GM12878 (cell line): ENCODE measurements around the gene EGR1. TPM values are rescaled to one million over a fixed set of nuclear protein-coding genes. Genes with fewer than 3 reads are reported as not detected.

Experiments
- ATAC-seq: fragments of 200-7000 bp; cut with Tn5 transposase; 3 replicates; pipeline ENCODE4 v1.9.1; 2020; ENCODE audit warnings: mild to moderate bottlenecking, moderate library complexity
- BruUV-seq: library from RNA; stranded (reverse); fragments of 400-500 nt; replicated peaks from 2 replicates; lab custom pipeline; 2021; lab: Mats Ljungman, UMichigan
- CTCF ChIA-PET: fragments of 300-600 bp; sonication (Branson Sonifier 250); formaldehyde crosslinking; extraction: SDS; loops from one replicate; lab custom pipeline; 2021; ENCODE audit warnings: inconsistent platforms; lab: Yijun Ruan, JAX
- POLR2A ChIA-PET: fragments of 350-600 bp; formaldehyde crosslinking; extraction: SDS; loops from one replicate; lab custom pipeline; 2021; ENCODE audit warnings: inconsistent platforms; lab: Charles Lee
- RAD21 ChIA-PET: fragments of 300-600 bp; sonication (Branson Sonifier 250); formaldehyde crosslinking; loops from one replicate; lab custom pipeline; 2023; ENCODE audit warnings: antibody characterized with exemption; ENCODE audit not compliant: unreplicated experiment; lab: Charles Lee
- SMC1A ChIA-PET: fragments of 300-600 bp; sonication (Branson Sonifier 250); formaldehyde crosslinking; loops from one replicate; lab custom pipeline; 2023; ENCODE audit not compliant: unreplicated experiment, uncharacterized antibody; lab: Charles Lee
- DNase-seq: peaks from one replicate; pipeline ENCODE4 v3.0.0-alpha.2; 2011; ENCODE audit warnings: low read depth, low spot score
- FAIRE-seq: peaks from 3 replicates; lab custom pipeline; 2011; peaks lifted over from hg19 to GRCh38; lab: Jason Lieb, UNC
- H2AFZ ChIP-seq: 2 replicates; pipeline ENCODE4 v1.6.0; 2011; ENCODE audit warnings: low read depth, low read length, control low read depth; ENCODE audit not compliant: control insufficient read depth
- H3K27ac ChIP-seq: 2 replicates; pipeline ENCODE4 v1.5.1; 2011; ENCODE audit warnings: control low read depth; ENCODE audit not compliant: control insufficient read depth, insufficient read depth
- H3K27me3 ChIP-seq, 2 experiments: replicated peaks in 1 of 2; 2 replicates each; pipeline versions ENCODE4 v1.6.0 to v1.6.1; 2011; ENCODE audit warnings: low read length in 1 of 2; ENCODE audit not compliant: control insufficient read depth in 2 of 2, insufficient read depth in 2 of 2
- H3K36me3 ChIP-seq, 2 experiments: 2 replicates each; pipeline ENCODE4 v1.5.1; 2011; ENCODE audit warnings: low read length in 1 of 2; ENCODE audit not compliant: control insufficient read depth in 2 of 2, insufficient read depth in 2 of 2
- H3K4me1 ChIP-seq: 2 replicates; pipeline ENCODE4 v1.6.1; 2011; ENCODE audit warnings: mild to moderate bottlenecking, low read length, moderate library complexity, mixed read lengths; ENCODE audit not compliant: control insufficient read depth, insufficient read depth
- H3K4me2 ChIP-seq: 2 replicates; pipeline ENCODE4 v1.6.0; 2011; ENCODE audit warnings: control low read depth; ENCODE audit not compliant: control insufficient read depth, insufficient read depth
- H3K4me3 ChIP-seq: fragments of 200-600 bp; sonication (generic); 2 replicates; pipeline ENCODE4 v1.5.1; 2016
- H3K79me2 ChIP-seq: 2 replicates; pipeline ENCODE4 v1.6.0; 2011; ENCODE audit warnings: low read length; ENCODE audit not compliant: control insufficient read depth, insufficient read depth
- H3K9ac ChIP-seq: 2 replicates; pipeline ENCODE4 v1.8.0; 2011; ENCODE audit warnings: low read length, control low read depth, mixed read lengths; ENCODE audit not compliant: control insufficient read depth, insufficient read depth
- H3K9me3 ChIP-seq: replicated peaks from 3 replicates; pipeline ENCODE4 v1.5.1; 2011; ENCODE audit warnings: mild to moderate bottlenecking, low read length; ENCODE audit not compliant: control insufficient read depth, insufficient read depth
- H4K20me1 ChIP-seq: 2 replicates; pipeline ENCODE4 v1.6.0; 2011; ENCODE audit not compliant: control insufficient read depth, insufficient read depth
- CHD4 ChIP-seq: fragments of 200-600 bp; sonication (generic); IDR thresholded peaks from 2 replicates; pipeline ENCODE4 v1.6.1; 2016; ENCODE audit warnings: mild to moderate bottlenecking
- CREB1 ChIP-seq: IDR thresholded peaks from 2 replicates; pipeline ENCODE4 v1.6.1; 2012; ENCODE audit warnings: low read depth, mild to moderate bottlenecking, inconsistent platforms
- EGR1 ChIP-seq, 2 experiments: IDR thresholded peaks; 1 replicate in 1 of 2; 2 replicates in 1 of 2; pipeline ENCODE4 v1.6.1; 2011 to 2012; ENCODE audit warnings: low read depth in 2 of 2, low read length in 2 of 2, borderline replicate concordance in 1 of 2, mild to moderate bottlenecking in 1 of 2, moderate library complexity in 1 of 2
- IKZF1 ChIP-seq: fragments of 450-650 bp; conservative IDR thresholded peaks from 2 replicates; pipeline ENCODE4 v1.6.1; 2017; ENCODE audit warnings: antibody characterized with exemption, mild to moderate bottlenecking
- KLF5 ChIP-seq: fragments of 450-650 bp; IDR thresholded peaks from 2 replicates; pipeline ENCODE4 v1.6.1; 2014; ENCODE audit warnings: mild to moderate bottlenecking; ENCODE audit not compliant: partially characterized antibody
- NR2C1 ChIP-seq: fragments of 450-650 bp; IDR thresholded peaks from 2 replicates; pipeline ENCODE4 v1.6.1; 2017; ENCODE audit warnings: antibody characterized with exemption, mild to moderate bottlenecking, moderate library complexity
- PAX5 ChIP-seq: IDR thresholded peaks from 2 replicates; pipeline ENCODE4 v1.6.1; 2011; ENCODE audit warnings: low read depth, low read length, borderline replicate concordance
- RB1 ChIP-seq: fragments of 450-650 bp; formaldehyde crosslinking; IDR thresholded peaks from 2 replicates; pipeline ENCODE4 v1.6.1; 2017; ENCODE audit warnings: mild to moderate bottlenecking, borderline replicate concordance
- SP1 ChIP-seq: IDR thresholded peaks from one replicate; pipeline ENCODE4 v1.6.1; 2011; ENCODE audit warnings: low read depth, low read length
- STAT3 ChIP-seq: IDR thresholded peaks from 2 replicates; pipeline ENCODE4 v1.6.1; 2011; ENCODE audit warnings: low read depth, low read length, improper control_type of control experiment
- SUPT20H ChIP-seq: IDR thresholded peaks from 2 replicates; pipeline ENCODE4 v1.6.1; 2011; ENCODE audit warnings: low read depth, mild to moderate bottlenecking, low read length, moderate library complexity, borderline replicate concordance; ENCODE audit not compliant: control insufficient read depth
- TBL1XR1 ChIP-seq: IDR thresholded peaks from 2 replicates; pipeline ENCODE4 v1.6.1; 2012; ENCODE audit warnings: low read depth, low read length, improper control_type of control experiment
- TCF12 ChIP-seq: IDR thresholded peaks from 2 replicates; pipeline ENCODE4 v1.6.1; 2011; ENCODE audit warnings: low read depth, mild to moderate bottlenecking, low read length
- YY1 ChIP-seq: IDR thresholded peaks from 2 replicates; pipeline ENCODE4 v1.6.1; 2011; ENCODE audit warnings: low read depth, mild to moderate bottlenecking, low read length
- ZNF274 ChIP-seq: IDR thresholded peaks from one replicate; pipeline ENCODE4 v1.8.0; 2011; ENCODE audit not compliant: insufficient read length, insufficient read depth
- ZSCAN29 ChIP-seq: fragments of 450-650 bp; IDR thresholded peaks from 2 replicates; pipeline ENCODE4 v1.6.1; 2017; ENCODE audit warnings: mild to moderate bottlenecking, moderate library complexity
- WGBS: methylation state at CpG from one replicate; pipeline ENCODE4 v1.1.6; 2016; ENCODE audit warnings: low lambda C conversion rate; ENCODE audit not compliant: insufficient replicate concordance, insufficient coverage; ENCODE audit errors: missing lambda C conversion rate; 5-methylcytosine and 5-hydroxymethylcytosine counted together
- in situ Hi-C: fragments of 300-500 bp; cut with MboI; formaldehyde crosslinking; loops from 9 replicates; pipeline ENCODE4 v1.14.3; 2018; ENCODE audit warnings: mixed read lengths
- intact Hi-C: fragments of 100-400 bp; cut with micrococcal nuclease; formaldehyde crosslinking; loops from one replicate; pipeline ENCODE4 v1.14.2; 2022; ENCODE audit not compliant: unreplicated experiment
- polyA plus RNA-seq, 11 experiments: library from polyadenylated mRNA; depleted of rRNA in 4 of 11; unstranded in 6 of 11; stranded (reverse) in 5 of 11; fragments of >200 nt; fragmentation: Nextera tagmentation in 4 of 11; fragmentation: Illumina TruSeq in 1 of 11; extraction: Ambion mirVana in 4 of 11; extraction: Trizol in 1 of 11; gene quantifications; 1 replicate in 1 of 11; 2 replicates in 10 of 11; pipeline versions ENCODE4 v1.2.1 to v1.2.3, GENCODE V29; 2011 to 2016; ENCODE audit warnings: inconsistent platforms in 2 of 11, missing spikeins in 2 of 11, low read depth in 1 of 11
- total RNA-seq, 4 experiments: library from RNA; depleted of rRNA in 3 of 4; stranded (reverse); fragments of >200 nt in 3 of 4; fragmentation: Illumina TruSeq in 1 of 4; extraction: Trizol in 1 of 4; gene quantifications; 2 replicates each; pipeline versions ENCODE4 v1.2.1 to v1.2.3, GENCODE V29; 2013 to 2021
- TF ChIP-seq, protein P1 (sequence below): fragments of 450-650 bp; formaldehyde crosslinking; IDR thresholded peaks from 2 replicates; pipeline ENCODE4 v1.5.0; 2022; ENCODE audit warnings: mild to moderate bottlenecking, missing genetic modification characterization

EGR1 gene
- total and polyA plus RNA-seq, 10 of the 15 experiments (the other 5 are each of a cell fraction or from before 2014, with no cell fraction given) = 0.89 to 7.3 (median 2.5) TPM

DNA sequence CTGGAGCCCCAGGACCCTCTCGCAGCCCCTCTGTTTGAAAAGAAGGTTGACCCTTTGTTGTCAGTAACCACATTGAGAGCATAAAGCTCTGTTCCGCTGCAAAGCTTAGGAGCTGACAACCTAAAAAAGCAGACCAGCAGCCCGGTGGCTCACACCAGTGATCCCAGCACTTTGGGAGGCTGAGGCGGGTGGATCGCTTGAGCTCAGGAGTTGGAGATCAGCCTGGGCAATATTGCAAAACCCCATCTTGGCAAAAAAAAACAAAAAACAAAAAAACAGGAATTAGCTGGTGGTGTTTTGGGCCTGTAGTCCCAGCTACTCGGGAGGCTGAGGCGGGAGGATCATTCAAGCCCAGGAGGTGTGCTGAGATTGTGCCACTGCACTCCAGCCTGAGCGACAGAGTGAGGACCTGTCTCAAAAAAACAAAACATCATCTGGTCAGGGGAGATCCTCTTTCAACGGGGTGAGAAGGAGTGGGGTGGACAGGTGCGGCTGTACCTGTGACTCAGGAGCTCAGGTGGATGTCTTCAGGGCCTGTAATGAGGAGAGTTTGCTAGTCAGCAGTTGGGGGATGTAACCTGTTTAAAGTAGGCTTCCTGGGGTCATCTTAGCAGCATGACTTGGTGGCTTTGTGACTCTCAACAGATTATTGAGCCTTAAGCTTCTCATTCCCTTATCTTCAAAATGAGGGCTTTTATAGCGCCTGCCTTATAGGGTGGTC, 27.1 kb upstream of the EGR1 start (continued):
- TF ChIP-seq, protein P1, sequence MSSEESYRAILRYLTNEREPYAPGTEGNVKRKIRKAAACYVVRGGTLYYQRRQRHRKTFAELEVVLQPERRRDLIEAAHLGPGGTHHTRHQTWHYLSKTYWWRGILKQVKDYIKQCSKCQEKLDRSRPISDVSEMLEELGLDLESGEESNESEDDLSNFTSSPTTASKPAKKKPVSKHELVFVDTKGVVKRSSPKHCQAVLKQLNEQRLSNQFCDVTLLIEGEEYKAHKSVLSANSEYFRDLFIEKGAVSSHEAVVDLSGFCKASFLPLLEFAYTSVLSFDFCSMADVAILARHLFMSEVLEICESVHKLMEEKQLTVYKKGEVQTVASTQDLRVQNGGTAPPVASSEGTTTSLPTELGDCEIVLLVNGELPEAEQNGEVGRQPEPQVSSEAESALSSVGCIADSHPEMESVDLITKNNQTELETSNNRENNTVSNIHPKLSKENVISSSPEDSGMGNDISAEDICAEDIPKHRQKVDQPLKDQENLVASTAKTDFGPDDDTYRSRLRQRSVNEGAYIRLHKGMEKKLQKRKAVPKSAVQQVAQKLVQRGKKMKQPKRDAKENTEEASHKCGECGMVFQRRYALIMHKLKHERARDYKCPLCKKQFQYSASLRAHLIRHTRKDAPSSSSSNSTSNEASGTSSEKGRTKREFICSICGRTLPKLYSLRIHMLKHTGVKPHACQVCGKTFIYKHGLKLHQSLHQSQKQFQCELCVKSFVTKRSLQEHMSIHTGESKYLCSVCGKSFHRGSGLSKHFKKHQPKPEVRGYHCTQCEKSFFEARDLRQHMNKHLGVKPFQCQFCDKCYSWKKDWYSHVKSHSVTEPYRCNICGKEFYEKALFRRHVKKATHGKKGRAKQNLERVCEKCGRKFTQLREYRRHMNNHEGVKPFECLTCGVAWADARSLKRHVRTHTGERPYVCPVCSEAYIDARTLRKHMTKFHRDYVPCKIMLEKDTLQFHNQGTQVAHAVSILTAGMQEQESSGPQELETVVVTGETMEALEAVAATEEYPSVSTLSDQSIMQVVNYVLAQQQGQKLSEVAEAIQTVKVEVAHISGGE (CRISPR knock-in tag) = no peak
- no peak for TF ChIP-seq TBL1XR1

DNA sequence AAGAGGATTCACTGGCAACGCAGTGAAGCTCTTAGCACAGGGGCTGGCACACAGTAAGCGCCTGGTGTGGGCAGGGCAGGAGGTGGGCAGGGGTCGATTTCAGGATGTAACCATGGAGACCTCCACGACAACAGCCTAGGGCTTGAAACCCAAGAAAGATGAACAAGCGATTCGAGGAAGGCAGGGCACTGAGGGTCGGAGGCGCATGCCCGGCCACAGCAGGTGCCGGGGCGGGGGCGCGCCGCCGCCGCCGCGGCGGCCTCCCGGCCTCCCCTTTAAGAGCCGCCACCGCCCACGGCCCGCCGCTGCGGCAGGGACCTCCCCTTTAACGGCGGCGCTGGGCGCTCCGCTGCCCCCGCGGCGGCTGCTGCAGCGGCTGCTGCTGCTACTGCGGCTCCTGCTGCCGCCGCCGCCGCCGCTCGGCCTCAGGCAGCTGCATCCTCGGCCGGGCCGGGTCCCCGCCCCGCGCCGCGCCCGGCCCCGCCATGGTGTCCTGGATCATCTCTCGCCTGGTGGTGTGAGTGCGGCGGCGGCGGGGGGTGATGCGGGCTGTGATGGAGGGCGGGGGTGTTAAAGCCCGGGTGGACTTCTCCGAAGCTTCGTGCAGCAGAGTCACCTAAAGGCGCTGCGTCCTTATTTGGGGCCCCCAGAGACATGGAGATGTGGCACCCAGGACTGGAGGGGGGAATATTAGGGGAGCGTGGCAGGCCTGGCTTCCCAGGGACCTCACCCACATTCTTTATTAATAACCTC, 26.4 kb upstream of the EGR1 start, which contains the start of gene REEP2:
Gene REEP2 (plus strand): TSS at position 334 of the 753 bp plus-strand sequence. CDS start 152 bp downstream, at position 486.
- POLR2A ChIA-PET = interaction anchor here (0.5 to 1.9 kb wide), 2 partner anchors 11 to 147 kb away, joined by 4 to 9 read pairs; no protein-coding TSS in a partner anchor
- TF ChIP-seq CHD4 (no peak), EGR1 (IDR thresholded peaks at IDR 0.05; ENCODE audit: borderline replicate concordance in 1 of 2, low read depth in 2 of 2, low read length in 2 of 2) (peak in 1 of 2 experiments; percentile 93; a peak in 2 of 3 replicates), KLF5 (no peak), CREB1 (0 out of 2 replicates have a peak, but pooled peaks have one; percentile 23), IKZF1 (peak; percentile 53; the same call in 1 of the 2 replicates), ZSCAN29 (no peak), NR2C1 (0 out of 2 replicates have a peak, but pooled peaks have one; percentile 38), TCF12 (peak; percentile 73), YY1 (peak; percentile 17; the same call in 1 of the 2 replicates), ZNF274 (no peak), STAT3 (no peak), RB1 (no peak; the same call in 1 of the 2 replicates), SUPT20H (no peak), SP1 (peak; percentile 2), PAX5 (0 out of 2 replicates have a peak, but pooled peaks have one; percentile 14)

More for the DNA sequence above, 26.4 kb upstream of the EGR1 start, which contains the start of gene REEP2:
- no peaks in the 10 kb centered on the region for H3K79me2 ChIP-seq
- no peaks in the 10 kb centered on the region for H3K9me3 ChIP-seq
- FAIRE-seq = no peak
- H3K4me2 ChIP-seq = peak within 1 kb of the TSS; percentile 87
- no TSS peak for BruUV-seq
- peak within 1 kb of the TSS; percentile 40; the same call in 1 of the 2 replicates for H3K9ac ChIP-seq
- no peaks in the 10 kb centered on the region; the same call in 1 of the 2 replicates for H4K20me1 ChIP-seq
- in situ Hi-C loops = no loop called here
- peak within 1 kb of the TSS; percentile 67 for H3K4me3 ChIP-seq
- SMC1A ChIA-PET = interaction anchor here (0.7 to 2.2 kb wide), 4 partner anchors 10 to 223 kb away, joined by 3 to 8 read pairs (median 4); no protein-coding TSS in a partner anchor
- H3K27ac ChIP-seq = no peak within 1 kb of the TSS
- peak; percentile 89 for ATAC-seq
- H3K4me1 ChIP-seq = peaks cover 4% of the 10 kb centered on the region
- RAD21 ChIA-PET = interaction anchor here (1.1 to 1.3 kb wide), 2 partner anchors 65 to 101 kb away, joined by 3 to 5 read pairs; partner anchors contain the start of gene FAM53C
- peaks cover 0 to 6% of the 10 kb centered on the region in 2 experiments for H3K36me3 ChIP-seq
- intact Hi-C loops = no loop called here
- DNase-seq = no peak
- CTCF ChIA-PET = interaction anchor here (0.8 to 1.4 kb wide), 3 partner anchors 64 to 216 kb away, joined by 3 to 4 read pairs (median 4); partner anchors contain the start of gene FAM53C
- peak within 1 kb of the TSS; percentile 54 for H2AFZ ChIP-seq
- WGBS = 2% methylated on average over 26 of the region's 65 CpGs
- no peaks in the 10 kb centered on the region for H3K27me3 ChIP-seq
